SK-N-SH (cell line): ENCODE results near the gene ZNF557. TPM values are rescaled to one million over a fixed set of nuclear protein-coding genes. Genes with fewer than 3 reads are reported as not detected.

ENCODE experiments used
- CTCF ChIA-PET: fragments of 300-600, 350-600 bp; formaldehyde crosslinking; extraction: SDS; loops from one replicate; lab custom pipeline; 2021; lab: Yijun Ruan, JAX
- POLR2A ChIA-PET: fragments of 350-600 bp; sonication (Branson Sonifier 250); formaldehyde crosslinking; extraction: SDS; loops from one replicate; lab custom pipeline; 2020; ENCODE audit warnings: antibody characterized with exemption, inconsistent platforms; lab: Yijun Ruan, JAX
- DNase-seq: peaks from one replicate; pipeline ENCODE4 v3.0.0; 2012
- H2AFZ ChIP-seq: fragments of 200-600 bp; sonication (generic); 2 replicates; pipeline ENCODE4 v1.8.1; 2016; ENCODE audit warnings: antibody characterized with exemption, mild to moderate bottlenecking, low read depth
- H3F3A ChIP-seq: fragments of 200-600 bp; sonication (generic); replicated peaks from 2 replicates; pipeline ENCODE3; 2016; ENCODE audit warnings: antibody characterized with exemption, mild to moderate bottlenecking; ENCODE audit not compliant: insufficient read depth
- H3K27ac ChIP-seq, 2 experiments: fragments of 200-500 bp in 1 of 2; fragments of 200-600 bp in 1 of 2; sonication (Bioruptor generic) in 1 of 2; sonication (generic), shearing (Covaris generic) in 1 of 2; 2 replicates each; pipeline versions ENCODE4 v1.5.1 to v1.6.1; 2014 to 2016; ENCODE audit warnings: low read depth in 2 of 2, inconsistent platforms in 1 of 2, low read length in 1 of 2, mild to moderate bottlenecking in 1 of 2, mixed read lengths in 1 of 2
- H3K27me3 ChIP-seq: fragments of 200-600 bp; sonication (generic), shearing (Covaris generic); 2 replicates; pipeline ENCODE4 v1.6.1; 2016; ENCODE audit warnings: mixed run types; ENCODE audit not compliant: insufficient read depth
- H3K36me3 ChIP-seq, 2 experiments: fragments of 200-500 bp in 1 of 2; fragments of 200-600 bp in 1 of 2; sonication (Bioruptor generic) in 1 of 2; sonication (generic) in 1 of 2; replicated peaks in 1 of 2; 2 replicates each; pipeline versions ENCODE3 to v1.5.1; 2014 to 2016; ENCODE audit warnings: low read length in 1 of 2, mild to moderate bottlenecking in 1 of 2; ENCODE audit not compliant: insufficient read depth in 2 of 2, control insufficient read depth in 1 of 2
- H3K4me1 ChIP-seq, 2 experiments: fragments of 200-500 bp in 1 of 2; fragments of 200-600 bp in 1 of 2; sonication (Bioruptor generic) in 1 of 2; sonication (generic), shearing (Covaris generic) in 1 of 2; 2 replicates each; pipeline versions ENCODE4 v1.5.1 to v1.6.1; 2014 to 2016; ENCODE audit warnings: low read depth in 1 of 2, low read length in 1 of 2, mixed run types in 1 of 2; ENCODE audit not compliant: insufficient read depth in 2 of 2, control insufficient read depth in 1 of 2
- H3K4me2 ChIP-seq: fragments of 200-600 bp; sonication (generic), shearing (Covaris generic); 2 replicates; pipeline ENCODE4 v1.6.1; 2017; ENCODE audit warnings: mixed run types
- H3K4me3 ChIP-seq, 2 experiments: fragments of 200-500 bp in 1 of 2; fragments of 200-600 bp in 1 of 2; sonication (Bioruptor generic) in 1 of 2; sonication (generic), shearing (Covaris generic) in 1 of 2; 2 replicates each; pipeline versions ENCODE4 v1.5.1 to v1.8.1; 2014 to 2016; ENCODE audit warnings: low read depth in 2 of 2, inconsistent platforms in 1 of 2, low read length in 1 of 2, mild to moderate bottlenecking in 1 of 2, mixed read lengths in 1 of 2, moderate library complexity in 1 of 2
- H3K79me2 ChIP-seq: fragments of 200-600 bp; sonication (generic); 2 replicates; pipeline ENCODE4 v1.8.1; 2017; ENCODE audit warnings: mild to moderate bottlenecking; ENCODE audit not compliant: insufficient read depth
- H3K9ac ChIP-seq: fragments of 200-600 bp; sonication (generic); 2 replicates; pipeline ENCODE4 v1.6.1; 2017; ENCODE audit warnings: mixed run types
- H3K9me2 ChIP-seq: fragments of 200-600 bp; sonication (generic); 2 replicates; pipeline ENCODE4 v1.6.1; 2017; ENCODE audit warnings: mixed run types
- H3K9me3 ChIP-seq: fragments of 200-600 bp; sonication (generic); 2 replicates; pipeline ENCODE4 v1.6.1; 2017; ENCODE audit warnings: mixed run types, mild to moderate bottlenecking, moderate library complexity
- H4K20me1 ChIP-seq: fragments of 200-600 bp; sonication (generic); 2 replicates; pipeline ENCODE4 v1.6.1; 2017; ENCODE audit warnings: mild to moderate bottlenecking, mixed run types; ENCODE audit not compliant: insufficient read depth
- CHD2 ChIP-seq: fragments of 150-350 bp; IDR thresholded peaks from 2 replicates; pipeline ENCODE4 v1.6.1; 2018; ENCODE audit warnings: low read length; ENCODE audit not compliant: partially characterized antibody
- CTCF ChIP-seq: fragments of 200-600 bp; sonication (generic); IDR thresholded peaks from 2 replicates; pipeline ENCODE4 v1.6.1; 2017; ENCODE audit warnings: antibody characterized with exemption, mild to moderate bottlenecking, moderate library complexity
- ELF1 ChIP-seq: IDR thresholded peaks from 2 replicates; pipeline ENCODE4 v1.4.0; 2012
- EP300 ChIP-seq, 2 experiments: IDR thresholded peaks; 2 replicates each; pipeline versions ENCODE4 v1.4.0 to v1.6.1; 2012; ENCODE audit warnings: borderline replicate concordance in 1 of 2, low read depth in 1 of 2, low read length in 1 of 2
- FOSL2 ChIP-seq: IDR thresholded peaks from 2 replicates; pipeline ENCODE4 v1.4.0; 2012; ENCODE audit warnings: low read depth, mild to moderate bottlenecking, moderate library complexity, borderline replicate concordance
- FOXM1 ChIP-seq: IDR thresholded peaks from 2 replicates; pipeline ENCODE4 v1.4.0; 2012; ENCODE audit warnings: low read depth, mild to moderate bottlenecking
- GABPA ChIP-seq: IDR thresholded peaks from 2 replicates; pipeline ENCODE4 v1.4.0; 2012; ENCODE audit warnings: low read depth, mild to moderate bottlenecking
- MEF2A ChIP-seq: IDR thresholded peaks from 2 replicates; pipeline ENCODE4 v1.4.0; 2012; ENCODE audit warnings: low read depth, borderline replicate concordance
- MXI1 ChIP-seq: IDR thresholded peaks from 2 replicates; pipeline ENCODE4 v1.6.1; 2012; ENCODE audit warnings: mild to moderate bottlenecking, low read depth, low read length, improper control_type of control experiment
- NFIC ChIP-seq: IDR thresholded peaks from 2 replicates; pipeline ENCODE4 v1.4.0; 2012; ENCODE audit warnings: borderline replicate concordance
- POLR2AphosphoS5 ChIP-seq: IDR thresholded peaks from 2 replicates; pipeline ENCODE4 v1.6.1; 2012; ENCODE audit warnings: low read depth, low read length
- RAD21 ChIP-seq: IDR thresholded peaks from 2 replicates; pipeline ENCODE4 v1.6.1; 2012; ENCODE audit warnings: mild to moderate bottlenecking, low read length
- RCOR1 ChIP-seq: fragments of 150-350 bp; IDR thresholded peaks from 2 replicates; pipeline ENCODE4 v1.6.1; 2017; ENCODE audit warnings: antibody characterized with exemption, low read length
- RFX5 ChIP-seq: IDR thresholded peaks from 2 replicates; pipeline ENCODE4 v1.6.1; 2012; ENCODE audit warnings: mild to moderate bottlenecking, improper control_type of control experiment, low read length
- RXRA ChIP-seq: IDR thresholded peaks from 2 replicates; pipeline ENCODE4 v1.4.0; 2012; ENCODE audit warnings: low read depth, mild to moderate bottlenecking, borderline replicate concordance
- SIN3A ChIP-seq: IDR thresholded peaks from 2 replicates; pipeline ENCODE4 v1.6.1; 2012; ENCODE audit warnings: low read depth, mild to moderate bottlenecking, low read length, moderate library complexity, borderline replicate concordance
- TAF1 ChIP-seq: IDR thresholded peaks from 2 replicates; pipeline ENCODE4 v1.6.1; 2012; ENCODE audit warnings: low read depth, mild to moderate bottlenecking, low read length, moderate library complexity, borderline replicate concordance
- TEAD4 ChIP-seq: IDR thresholded peaks from 2 replicates; pipeline ENCODE4 v1.4.0; 2012; ENCODE audit warnings: mild to moderate bottlenecking, borderline replicate concordance; ENCODE audit not compliant: insufficient read depth
- YY1 ChIP-seq: IDR thresholded peaks from 2 replicates; pipeline ENCODE4 v1.4.0; 2012; ENCODE audit warnings: low read depth, mild to moderate bottlenecking
- WGBS: methylation state at CpG from one replicate; pipeline ENCODE4 v1.1.6; 2017; ENCODE audit warnings: low lambda C conversion rate; 5-methylcytosine and 5-hydroxymethylcytosine counted together
- polyA plus RNA-seq, 3 experiments: library from polyadenylated mRNA; depleted of rRNA; stranded (reverse); fragments of >200 nt; gene quantifications; 2 replicates each; pipeline ENCODE4 v1.2.3, GENCODE V29; 2012
- TF ChIP-seq, protein P1 (sequence below): fragments of 150-350 bp; IDR thresholded peaks from 2 replicates; pipeline ENCODE4 v1.6.1; 2016; ENCODE audit warnings: mild to moderate bottlenecking, low read depth, low read length
- TF ChIP-seq, protein P2 (sequence below): IDR thresholded peaks from 2 replicates; pipeline ENCODE4 v1.6.1; 2012; ENCODE audit warnings: mild to moderate bottlenecking, low read depth, low read length, moderate library complexity
- TF ChIP-seq, protein P3 (sequence below): IDR thresholded peaks from 2 replicates; pipeline ENCODE4; 2012
- TF ChIP-seq, protein P4 (sequence below): IDR thresholded peaks from 2 replicates; pipeline ENCODE4 v1.4.0; 2012; ENCODE audit warnings: low read depth, borderline replicate concordance

ZNF557 gene
- polyA plus RNA-seq (2012; rRNA removed) = 2.3 and 2.8 TPM in 2 replicates
- 1.4 and 1.8 TPM in 2 replicates for polyA plus RNA-seq (2012; cell fraction: cytosol; rRNA removed)
- 4.1 and 4.4 TPM in 2 replicates for polyA plus RNA-seq (2012; cell fraction: nucleus; rRNA removed)

DNA sequence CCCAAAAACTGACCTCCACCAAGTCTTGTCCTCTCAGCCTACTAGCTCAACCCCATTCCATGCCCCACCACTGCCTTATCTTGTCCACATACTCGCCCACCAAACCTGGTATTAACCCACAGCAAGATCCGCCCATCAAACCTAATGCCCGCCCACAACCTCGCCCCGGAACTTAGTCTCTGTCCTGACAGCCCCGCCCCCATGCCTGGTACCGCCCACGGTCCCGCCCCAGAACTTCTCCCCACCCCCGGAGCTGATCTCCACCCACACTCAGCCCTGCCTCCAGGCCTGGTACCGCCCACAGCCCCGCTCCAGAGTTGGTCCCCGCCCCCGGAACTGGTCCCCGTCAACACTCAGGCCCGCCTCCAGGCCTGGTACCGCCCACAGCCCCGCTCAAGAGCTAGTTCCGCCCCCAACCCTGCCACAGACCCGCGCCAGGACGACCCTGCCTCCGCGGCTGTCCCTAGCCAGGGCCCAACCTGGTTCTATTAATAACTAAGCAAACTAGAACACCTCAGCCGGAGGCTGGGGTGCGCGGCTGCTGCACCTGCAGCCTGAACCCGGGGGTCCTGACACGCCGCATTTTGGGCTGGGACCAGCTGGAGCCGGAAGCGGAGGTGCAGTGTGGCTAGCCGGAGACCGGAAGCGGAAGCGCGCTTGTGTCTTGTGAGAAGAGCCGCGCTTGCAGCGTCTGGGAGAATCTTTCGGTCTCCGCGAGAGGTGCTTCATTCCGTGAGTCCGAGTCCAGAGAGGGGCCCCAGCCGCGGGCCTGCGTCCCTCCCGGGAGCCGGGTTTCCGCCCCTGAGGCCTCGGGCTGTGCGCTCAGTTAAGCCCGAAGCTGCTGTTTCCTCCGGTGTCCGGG, at the start of gene ZNF557:
Gene ZNF557 (plus strand): TSS at position 662 of the 862 bp plus-strand sequence. CDS start 5,372 bp downstream, outside the sequence.
- DNase-seq = peak; percentile 97
- Histone ChIP-seq H3K4me3 (peak within 1 kb of the TSS; percentile 84 to 86), H3K9me2 (no peaks in the 10 kb centered on the region), H3K27me3 (peaks cover 4% of the 10 kb centered on the region; the same call in 1 of the 2 replicates), H3K9me3 (no peaks in the 10 kb centered on the region), H3K4me1 (peaks cover 3 to 4% of the 10 kb centered on the region in 2 experiments; a peak in 2 of 4 replicates), H4K20me1 (no peaks in the 10 kb centered on the region), H3K9ac (peak within 1 kb of the TSS; percentile 83), H3K79me2 (peaks cover 18% of the 10 kb centered on the region), H3K36me3 (peaks cover 18 to 39% of the 10 kb centered on the region in 2 experiments), H3K27ac (peak within 1 kb of the TSS; percentile 82 to 85), H2AFZ (peak within 1 kb of the TSS; percentile 90), H3K4me2 (peak within 1 kb of the TSS; percentile 79), H3F3A (peaks cover 12% of the 10 kb centered on the region)
- CTCF ChIA-PET = interaction anchor here (1.6 to 2.5 kb wide), 2 partner anchors 33 to 272 kb away, joined by 4 to 8 read pairs; no protein-coding TSS in a partner anchor
- under 1% methylated on average over 42 of the region's 56 CpGs for WGBS
- POLR2A ChIA-PET = interaction anchor here (0.6 to 1.9 kb wide), 9 partner anchors 9 to 1066 kb away, joined by 3 to 15 read pairs (median 4); partner anchors contain the start of gene GPR108
- TF ChIP-seq CTCF (no peak), RCOR1 (no peak), EP300 (IDR thresholded peaks at IDR 0.05; ENCODE audit: borderline replicate concordance in 1 of 2, low read depth in 1 of 2, low read length in 1 of 2) (no peak), POLR2AphosphoS5 (peak; percentile 90), FOXM1 (no peak), RFX5 (no peak), ELF1 (peak; percentile 95), FOSL2 (no peak), YY1 (peak; percentile 46; the same call in 1 of the 2 replicates), TAF1 (peak; percentile 75; the same call in 1 of the 2 replicates), NFIC (no peak), SIN3A (no peak; the same call in 1 of the 2 replicates), MXI1 (no peak; the same call in none of the 2 replicates), CHD2 (peak; percentile 41), RAD21 (no peak), TEAD4 (no peak), MEF2A (no peak), GABPA (peak; percentile 95), RXRA (no peak)
- TF ChIP-seq, protein P1, sequence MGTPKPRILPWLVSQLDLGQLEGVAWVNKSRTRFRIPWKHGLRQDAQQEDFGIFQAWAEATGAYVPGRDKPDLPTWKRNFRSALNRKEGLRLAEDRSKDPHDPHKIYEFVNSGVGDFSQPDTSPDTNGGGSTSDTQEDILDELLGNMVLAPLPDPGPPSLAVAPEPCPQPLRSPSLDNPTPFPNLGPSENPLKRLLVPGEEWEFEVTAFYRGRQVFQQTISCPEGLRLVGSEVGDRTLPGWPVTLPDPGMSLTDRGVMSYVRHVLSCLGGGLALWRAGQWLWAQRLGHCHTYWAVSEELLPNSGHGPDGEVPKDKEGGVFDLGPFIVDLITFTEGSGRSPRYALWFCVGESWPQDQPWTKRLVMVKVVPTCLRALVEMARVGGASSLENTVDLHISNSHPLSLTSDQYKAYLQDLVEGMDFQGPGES = no peak
- TF ChIP-seq, protein P2, sequence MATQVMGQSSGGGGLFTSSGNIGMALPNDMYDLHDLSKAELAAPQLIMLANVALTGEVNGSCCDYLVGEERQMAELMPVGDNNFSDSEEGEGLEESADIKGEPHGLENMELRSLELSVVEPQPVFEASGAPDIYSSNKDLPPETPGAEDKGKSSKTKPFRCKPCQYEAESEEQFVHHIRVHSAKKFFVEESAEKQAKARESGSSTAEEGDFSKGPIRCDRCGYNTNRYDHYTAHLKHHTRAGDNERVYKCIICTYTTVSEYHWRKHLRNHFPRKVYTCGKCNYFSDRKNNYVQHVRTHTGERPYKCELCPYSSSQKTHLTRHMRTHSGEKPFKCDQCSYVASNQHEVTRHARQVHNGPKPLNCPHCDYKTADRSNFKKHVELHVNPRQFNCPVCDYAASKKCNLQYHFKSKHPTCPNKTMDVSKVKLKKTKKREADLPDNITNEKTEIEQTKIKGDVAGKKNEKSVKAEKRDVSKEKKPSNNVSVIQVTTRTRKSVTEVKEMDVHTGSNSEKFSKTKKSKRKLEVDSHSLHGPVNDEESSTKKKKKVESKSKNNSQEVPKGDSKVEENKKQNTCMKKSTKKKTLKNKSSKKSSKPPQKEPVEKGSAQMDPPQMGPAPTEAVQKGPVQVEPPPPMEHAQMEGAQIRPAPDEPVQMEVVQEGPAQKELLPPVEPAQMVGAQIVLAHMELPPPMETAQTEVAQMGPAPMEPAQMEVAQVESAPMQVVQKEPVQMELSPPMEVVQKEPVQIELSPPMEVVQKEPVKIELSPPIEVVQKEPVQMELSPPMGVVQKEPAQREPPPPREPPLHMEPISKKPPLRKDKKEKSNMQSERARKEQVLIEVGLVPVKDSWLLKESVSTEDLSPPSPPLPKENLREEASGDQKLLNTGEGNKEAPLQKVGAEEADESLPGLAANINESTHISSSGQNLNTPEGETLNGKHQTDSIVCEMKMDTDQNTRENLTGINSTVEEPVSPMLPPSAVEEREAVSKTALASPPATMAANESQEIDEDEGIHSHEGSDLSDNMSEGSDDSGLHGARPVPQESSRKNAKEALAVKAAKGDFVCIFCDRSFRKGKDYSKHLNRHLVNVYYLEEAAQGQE = no peak
- TF ChIP-seq, protein P3, sequence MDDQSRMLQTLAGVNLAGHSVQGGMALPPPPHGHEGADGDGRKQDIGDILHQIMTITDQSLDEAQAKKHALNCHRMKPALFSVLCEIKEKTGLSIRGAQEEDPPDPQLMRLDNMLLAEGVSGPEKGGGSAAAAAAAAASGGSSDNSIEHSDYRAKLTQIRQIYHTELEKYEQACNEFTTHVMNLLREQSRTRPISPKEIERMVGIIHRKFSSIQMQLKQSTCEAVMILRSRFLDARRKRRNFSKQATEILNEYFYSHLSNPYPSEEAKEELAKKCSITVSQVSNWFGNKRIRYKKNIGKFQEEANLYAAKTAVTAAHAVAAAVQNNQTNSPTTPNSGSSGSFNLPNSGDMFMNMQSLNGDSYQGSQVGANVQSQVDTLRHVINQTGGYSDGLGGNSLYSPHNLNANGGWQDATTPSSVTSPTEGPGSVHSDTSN = peak; percentile 19; the same call in 1 of the 2 replicates
- TF ChIP-seq, protein P4, sequence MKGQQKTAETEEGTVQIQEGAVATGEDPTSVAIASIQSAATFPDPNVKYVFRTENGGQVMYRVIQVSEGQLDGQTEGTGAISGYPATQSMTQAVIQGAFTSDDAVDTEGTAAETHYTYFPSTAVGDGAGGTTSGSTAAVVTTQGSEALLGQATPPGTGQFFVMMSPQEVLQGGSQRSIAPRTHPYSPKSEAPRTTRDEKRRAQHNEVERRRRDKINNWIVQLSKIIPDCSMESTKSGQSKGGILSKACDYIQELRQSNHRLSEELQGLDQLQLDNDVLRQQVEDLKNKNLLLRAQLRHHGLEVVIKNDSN = 0 out of 2 replicates have a peak, but pooled peaks have one; percentile 23
